Neural progenitor cell (in vitro differentiated cells): ENCODE results near the gene DIAPH3.

Experiments used
- EZH2phosphoT487 ChIP-seq: fragments of 200-600 bp; sonication (generic); IDR thresholded peaks from 2 replicates; pipeline ENCODE4 v1.6.1; 2017; ENCODE audit warnings: antibody characterized with exemption
- TF ChIP-seq, protein P1 (sequence below): fragments of 200-600 bp; sonication (generic); IDR thresholded peaks from 2 replicates; pipeline ENCODE4 v1.5.1; 2017; ENCODE audit warnings: antibody characterized with exemption, mild to moderate bottlenecking

DNA sequence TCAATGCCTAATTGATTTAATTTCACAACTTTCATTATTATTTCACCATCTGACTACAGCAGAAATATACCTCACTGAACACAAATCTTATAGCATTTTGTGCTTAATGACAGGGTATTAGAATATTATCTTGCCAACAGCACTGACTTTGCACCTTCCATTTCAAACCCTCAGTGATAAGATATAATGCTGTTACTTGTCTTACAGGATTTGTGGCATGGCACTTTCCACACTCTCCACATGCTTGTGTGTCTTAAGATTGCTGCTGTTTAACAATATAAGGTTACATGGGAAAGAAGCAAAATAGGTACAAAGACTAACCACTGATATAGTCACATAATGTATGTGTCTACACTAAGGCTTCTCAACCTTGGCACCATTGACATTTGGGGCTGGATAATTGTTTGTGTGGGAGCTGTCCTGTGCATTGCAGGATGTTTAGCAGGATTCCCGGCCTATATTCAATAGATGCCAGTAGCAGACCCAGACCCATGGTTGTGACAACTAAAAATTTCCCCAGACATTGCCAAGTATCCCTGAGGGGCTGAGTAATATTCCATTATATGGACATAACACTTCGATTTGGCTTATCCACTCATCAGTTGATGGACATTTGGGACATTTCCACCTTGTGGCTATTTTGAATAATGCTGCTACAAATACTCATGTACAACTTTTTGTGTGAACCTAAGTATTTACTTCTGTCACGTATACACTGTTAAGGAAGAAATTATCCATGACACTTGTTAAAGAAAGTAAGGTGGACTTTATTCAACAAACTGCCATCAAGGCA lies 5.7 kb upstream of the DIAPH3 start:
- TF ChIP-seq, protein P1, sequence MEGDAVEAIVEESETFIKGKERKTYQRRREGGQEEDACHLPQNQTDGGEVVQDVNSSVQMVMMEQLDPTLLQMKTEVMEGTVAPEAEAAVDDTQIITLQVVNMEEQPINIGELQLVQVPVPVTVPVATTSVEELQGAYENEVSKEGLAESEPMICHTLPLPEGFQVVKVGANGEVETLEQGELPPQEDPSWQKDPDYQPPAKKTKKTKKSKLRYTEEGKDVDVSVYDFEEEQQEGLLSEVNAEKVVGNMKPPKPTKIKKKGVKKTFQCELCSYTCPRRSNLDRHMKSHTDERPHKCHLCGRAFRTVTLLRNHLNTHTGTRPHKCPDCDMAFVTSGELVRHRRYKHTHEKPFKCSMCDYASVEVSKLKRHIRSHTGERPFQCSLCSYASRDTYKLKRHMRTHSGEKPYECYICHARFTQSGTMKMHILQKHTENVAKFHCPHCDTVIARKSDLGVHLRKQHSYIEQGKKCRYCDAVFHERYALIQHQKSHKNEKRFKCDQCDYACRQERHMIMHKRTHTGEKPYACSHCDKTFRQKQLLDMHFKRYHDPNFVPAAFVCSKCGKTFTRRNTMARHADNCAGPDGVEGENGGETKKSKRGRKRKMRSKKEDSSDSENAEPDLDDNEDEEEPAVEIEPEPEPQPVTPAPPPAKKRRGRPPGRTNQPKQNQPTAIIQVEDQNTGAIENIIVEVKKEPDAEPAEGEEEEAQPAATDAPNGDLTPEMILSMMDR = no peak
- no peak for TF ChIP-seq EZH2phosphoT487
